ENCODE data around the gene MAGEA2B.
"Not testable (repeated sequence)": the region's sequence is repeated elsewhere in the genome, so short reads cannot be mapped to it uniquely, and the experiment has no call there.

DNA sequence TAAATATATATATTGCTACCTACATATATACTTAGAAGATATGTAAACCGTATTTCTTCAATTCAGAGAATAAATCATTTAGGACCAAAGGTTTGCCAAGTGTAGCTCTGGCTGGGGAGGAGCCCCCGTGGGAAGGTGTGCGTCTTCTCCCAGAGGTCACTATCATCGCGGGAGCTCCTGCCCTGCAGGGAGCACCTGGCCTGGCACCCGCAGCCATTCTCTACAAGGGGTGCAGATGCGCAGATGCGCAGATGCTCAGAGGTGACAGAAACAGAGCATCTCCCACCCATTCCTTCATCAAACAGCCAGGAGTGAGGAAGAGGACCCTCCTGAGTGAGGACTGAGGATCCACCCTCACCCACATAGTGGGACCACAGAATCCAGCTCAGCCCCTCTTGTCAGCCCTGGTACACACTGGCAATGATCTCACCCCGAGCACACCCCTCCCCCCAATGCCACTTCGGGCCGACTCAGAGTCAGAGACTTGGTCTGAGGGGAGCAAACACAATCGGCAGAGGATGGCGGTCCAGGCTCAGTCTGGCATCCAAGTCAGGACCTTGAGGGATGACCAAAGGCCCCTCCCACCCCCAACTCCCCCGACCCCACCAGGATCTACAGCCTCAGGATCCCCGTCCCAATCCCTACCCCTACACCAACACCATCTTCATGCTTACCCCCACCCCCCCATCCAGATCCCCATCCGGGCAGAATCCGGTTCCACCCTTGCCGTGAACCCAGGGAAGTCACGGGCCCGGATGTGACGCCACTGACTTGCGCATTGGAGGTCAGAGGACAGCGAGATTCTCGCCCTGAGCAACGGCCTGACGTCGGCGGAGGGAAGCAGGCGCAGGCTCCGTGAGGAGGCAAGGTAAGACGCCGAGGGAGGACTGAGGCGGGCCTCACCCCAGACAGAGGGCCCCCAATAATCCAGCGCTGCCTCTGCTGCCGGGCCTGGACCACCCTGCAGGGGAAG, at the start of gene MAGEA2B:
- TF ChIP-seq FOXM1 (IDR thresholded peaks at IDR 0.05; ENCODE audit: borderline replicate concordance); PKNOX1 (IDR thresholded peaks at IDR 0.05); FOXA1 (IDR thresholded peaks at IDR 0.05); SP1 (IDR thresholded peaks at IDR 0.05); ELF4 (IDR thresholded peaks at IDR 0.05); SUZ12 (IDR thresholded peaks at IDR 0.05); BHLHE40 (IDR thresholded peaks at IDR 0.05; ENCODE audit: borderline replicate concordance); CTBP1 (IDR thresholded peaks at IDR 0.05; ENCODE audit: borderline replicate concordance); TARDBP (IDR thresholded peaks at IDR 0.05); FOXK2 (IDR thresholded peaks at IDR 0.05); LEF1 (IDR thresholded peaks at IDR 0.05; ENCODE audit: borderline replicate concordance); HDGF (IDR thresholded peaks at IDR 0.05; ENCODE audit: borderline replicate concordance): not testable (repeated sequence)

Data from HEK293T (cell line).